IMR-90 (cell line): ENCODE measurements around the gene ZCCHC17. TPM values are rescaled to one million over a fixed set of nuclear protein-coding genes. Genes with fewer than 3 reads are reported as not detected.

Experiments used
- ATAC-seq: fragments of 200-7000 bp; cut with Tn5 transposase; 2 replicates; pipeline ENCODE4 v1.9.1; 2020; ENCODE audit warnings: low read depth, mild to moderate bottlenecking, moderate library complexity
- BruUV-seq: library from RNA; stranded (reverse); fragments of 400-500 nt; replicated peaks from 2 replicates; lab custom pipeline; 2021; lab: Mats Ljungman, UMichigan
- CTCF ChIA-PET: fragments of 300-600 bp; formaldehyde crosslinking; extraction: SDS; loops from one replicate; lab custom pipeline; 2021; ENCODE audit warnings: antibody characterized with exemption; lab: Yijun Ruan, JAX
- POLR2A ChIA-PET: fragments of 300-600 bp; sonication (Branson Sonifier 250); formaldehyde crosslinking; loops from one replicate; lab custom pipeline; 2022; ENCODE audit warnings: antibody characterized with exemption; ENCODE audit not compliant: unreplicated experiment; lab: Charles Lee
- DNase-seq: peaks from one replicate; pipeline ENCODE4 v3.0.0; 2013
- H2AFZ ChIP-seq: replicated peaks from 2 replicates; pipeline ENCODE3; 2013; ENCODE audit warnings: low read length, mild to moderate bottlenecking; ENCODE audit not compliant: poor library complexity
- H2AK5ac ChIP-seq: 2 replicates; pipeline ENCODE4 v1.6.1; 2013; ENCODE audit warnings: low read depth, low read length, inconsistent platforms
- H2AK9ac ChIP-seq: replicated peaks from 2 replicates; pipeline ENCODE3; 2013; ENCODE audit warnings: mild to moderate bottlenecking, low read depth, low read length, moderate library complexity; ENCODE audit not compliant: poor library complexity
- H2BK120ac ChIP-seq: 2 replicates; pipeline ENCODE4 v1.6.1; 2013; ENCODE audit warnings: low read depth, low read length, inconsistent platforms
- H2BK15ac ChIP-seq: 3 replicates; pipeline ENCODE4 v1.6.1; 2013; ENCODE audit warnings: low read depth, low read length, inconsistent platforms
- H2BK20ac ChIP-seq: 2 replicates; pipeline ENCODE4 v1.6.1; 2013; ENCODE audit warnings: low read depth, mild to moderate bottlenecking, inconsistent platforms, low read length, moderate library complexity
- H2BK5ac ChIP-seq: 2 replicates; pipeline ENCODE4 v1.6.1; 2013; ENCODE audit warnings: mild to moderate bottlenecking, low read depth, low read length, inconsistent platforms; ENCODE audit not compliant: poor library complexity, severe bottlenecking
- H3K14ac ChIP-seq: replicated peaks from 2 replicates; pipeline ENCODE4 v1.6.1; 2013; ENCODE audit warnings: low read depth, low read length, inconsistent platforms
- H3K18ac ChIP-seq: 2 replicates; pipeline ENCODE4 v1.6.1; 2013; ENCODE audit warnings: low read depth, low read length, control low read depth
- H3K23ac ChIP-seq: 2 replicates; pipeline ENCODE4 v1.6.1; 2013; ENCODE audit warnings: low read depth, low read length, inconsistent platforms
- H3K27ac ChIP-seq: 2 replicates; pipeline ENCODE4 v1.5.1; 2013; ENCODE audit warnings: mild to moderate bottlenecking, control low read depth, low read length; ENCODE audit not compliant: insufficient read depth
- H3K27me3 ChIP-seq: 2 replicates; pipeline ENCODE4 v1.6.1; 2013; ENCODE audit warnings: low read length; ENCODE audit not compliant: control insufficient read depth, insufficient read depth
- H3K36me3 ChIP-seq: 2 replicates; pipeline ENCODE4 v1.6.1; 2013; ENCODE audit warnings: low read length, mixed read lengths; ENCODE audit not compliant: control insufficient read depth, insufficient read depth
- H3K4ac ChIP-seq: 2 replicates; pipeline ENCODE4 v1.6.1; 2013; ENCODE audit warnings: low read depth, low read length, inconsistent platforms
- H3K4me1 ChIP-seq: 2 replicates; pipeline ENCODE4 v1.6.1; 2013; ENCODE audit warnings: low read length, mixed read lengths; ENCODE audit not compliant: control insufficient read depth, insufficient read depth
- H3K4me2 ChIP-seq: 2 replicates; pipeline ENCODE4 v1.6.1; 2013; ENCODE audit warnings: low read depth, mild to moderate bottlenecking, control low read depth, low read length, moderate library complexity
- H3K4me3 ChIP-seq: 2 replicates; pipeline ENCODE4 v1.5.1; 2013; ENCODE audit warnings: low read depth, mild to moderate bottlenecking, control low read depth, low read length, moderate library complexity; ENCODE audit not compliant: insufficient read depth
- H3K56ac ChIP-seq: 2 replicates; pipeline ENCODE4 v1.6.1; 2013; ENCODE audit warnings: low read length, inconsistent platforms; ENCODE audit not compliant: insufficient read depth; ENCODE audit errors: extremely low read depth
- H3K79me1 ChIP-seq, 2 experiments: 2 replicates each; pipeline ENCODE4 v1.6.1; 2013; ENCODE audit warnings: low read length in 2 of 2, inconsistent platforms in 1 of 2, low read depth in 1 of 2
- H3K9ac ChIP-seq: 2 replicates; pipeline ENCODE4 v1.6.1; 2013; ENCODE audit warnings: low read depth, low read length, control low read depth
- H3K9me1 ChIP-seq: 2 replicates; pipeline ENCODE4 v1.6.1; 2013; ENCODE audit warnings: low read length, inconsistent platforms; ENCODE audit not compliant: insufficient read depth
- H3K9me3 ChIP-seq: 2 replicates; pipeline ENCODE4 v1.6.1; 2013; ENCODE audit warnings: low read length; ENCODE audit not compliant: control insufficient read depth, insufficient read depth
- H4K20me1 ChIP-seq: 2 replicates; pipeline ENCODE4 v1.6.1; 2013; ENCODE audit warnings: low read length, inconsistent platforms; ENCODE audit not compliant: insufficient read depth
- H4K5ac ChIP-seq: 2 replicates; pipeline ENCODE4 v1.6.1; 2013; ENCODE audit warnings: mild to moderate bottlenecking, low read depth, low read length, control low read depth
- H4K8ac ChIP-seq, 2 experiments: 2 replicates each; pipeline ENCODE4 v1.6.1; 2013; ENCODE audit warnings: low read depth in 2 of 2, low read length in 2 of 2, control low read depth in 1 of 2, inconsistent platforms in 1 of 2
- H4K91ac ChIP-seq: 2 replicates; pipeline ENCODE4 v1.6.1; 2013; ENCODE audit warnings: low read depth, low read length, inconsistent platforms; ENCODE audit not compliant: insufficient read depth
- BHLHE40 ChIP-seq: fragments of 150-350 bp; IDR thresholded peaks from 2 replicates; pipeline ENCODE4 v1.6.1; 2016; ENCODE audit warnings: mild to moderate bottlenecking, low read depth, low read length
- CEBPB ChIP-seq: IDR thresholded peaks from 2 replicates; pipeline ENCODE4 v1.6.1; 2012; ENCODE audit warnings: low read depth, low read length, improper control_type of control experiment
- CHD1 ChIP-seq: IDR thresholded peaks from 2 replicates; pipeline ENCODE4 v1.6.1; 2012; ENCODE audit warnings: low read depth, low read length, improper control_type of control experiment
- CTCF ChIP-seq: conservative IDR thresholded peaks from 2 replicates; pipeline ENCODE4 v1.5.1; 2012; ENCODE audit warnings: mild to moderate bottlenecking, low read depth, low read length, improper control_type of control experiment
- ELK1 ChIP-seq: fragments of 150-350 bp; IDR thresholded peaks from 2 replicates; pipeline ENCODE4 v1.6.1; 2016; ENCODE audit warnings: low read depth, mild to moderate bottlenecking, low read length, moderate library complexity, borderline replicate concordance
- FOS ChIP-seq: fragments of 150-350 bp; IDR thresholded peaks from 2 replicates; pipeline ENCODE4 v1.6.1; 2016; ENCODE audit warnings: low read depth, low read length
- MAFK ChIP-seq: IDR thresholded peaks from 2 replicates; pipeline ENCODE4 v1.6.1; 2012; ENCODE audit warnings: low read depth, low read length, improper control_type of control experiment
- MXI1 ChIP-seq: IDR thresholded peaks from 2 replicates; pipeline ENCODE4 v1.6.1; 2012; ENCODE audit warnings: low read depth, mild to moderate bottlenecking, low read length, moderate library complexity, borderline replicate concordance
- NFE2L2 ChIP-seq: fragments of 150-350 bp; IDR thresholded peaks from 2 replicates; pipeline ENCODE4 v1.6.1; 2016; ENCODE audit warnings: low read depth, mild to moderate bottlenecking, low read length
- RAD21 ChIP-seq: IDR thresholded peaks from 2 replicates; pipeline ENCODE4 v1.6.1; 2012; ENCODE audit warnings: low read length, improper control_type of control experiment
- RCOR1 ChIP-seq: IDR thresholded peaks from 2 replicates; pipeline ENCODE4 v1.6.1; 2012; ENCODE audit warnings: mild to moderate bottlenecking, low read length, improper control_type of control experiment; ENCODE audit not compliant: insufficient replicate concordance
- RFX5 ChIP-seq: IDR thresholded peaks from 2 replicates; pipeline ENCODE4 v1.8.0; 2012; ENCODE audit warnings: low read depth, mild to moderate bottlenecking, low read length, moderate library complexity
- SMC3 ChIP-seq: fragments of 150-350 bp; IDR thresholded peaks from 2 replicates; pipeline ENCODE4 v1.6.1; 2016; ENCODE audit warnings: low read depth, mild to moderate bottlenecking, antibody characterized with exemption, low read length, moderate library complexity
- USF2 ChIP-seq: fragments of 150-350 bp; IDR thresholded peaks from 2 replicates; pipeline ENCODE4 v1.6.1; 2017; ENCODE audit warnings: mild to moderate bottlenecking, antibody characterized with exemption, low read length, low read depth
- WGBS, 2 experiments: methylation state at CpG; one replicate each; pipeline versions ENCODE4 v1.1.5 to v1.1.7; 2013; ENCODE audit warnings: missing lambda C conversion rate in 2 of 2; ENCODE audit not compliant: insufficient read length in 1 of 2; ENCODE audit errors: extremely low coverage in 2 of 2; 5-methylcytosine and 5-hydroxymethylcytosine counted together
- dilution Hi-C: fragments of 300-500 bp; cut with HindIII; formaldehyde crosslinking; loops from one replicate; pipeline ENCODE4 v1.14.3; 2018; ENCODE audit warnings: low sequenced_read_pairs; ENCODE audit not compliant: unreplicated experiment
- in situ Hi-C: fragments of 300-500 bp; cut with MboI; formaldehyde crosslinking; loops from 3 replicates; pipeline ENCODE4 v1.14.3; 2019; ENCODE audit warnings: low sequenced_read_pairs, inconsistent platforms, mixed read lengths
- intact Hi-C: fragments of 100-400 bp; cut with micrococcal nuclease; formaldehyde crosslinking; loops from 2 replicates; pipeline ENCODE4 v1.10.0; 2022
- polyA plus RNA-seq, 3 experiments: library from polyadenylated mRNA; depleted of rRNA; stranded (reverse); fragments of >200 nt; gene quantifications; 2 replicates each; pipeline ENCODE4 v1.2.3, GENCODE V29; 2012; ENCODE audit warnings: low replicate concordance in 1 of 3
- total RNA-seq: library from RNA; depleted of rRNA; stranded (reverse); fragments of >200 nt; gene quantifications from 2 replicates; pipeline ENCODE4 v1.2.3, GENCODE V29; 2012

Gene ZCCHC17
- total and polyA plus RNA-seq, 2 of the 4 experiments (the other 2 are of a cell fraction), result 48.4 to 48.9 TPM

GRCh38 chr1:31370021-31370420 is 73.2 kb downstream of the ZCCHC17 start:
- H3K18ac ChIP-seq, result no peak overlapping the region
- no peak overlapping the region for H3K4me2 ChIP-seq
- H2BK20ac ChIP-seq, result no peak overlapping the region
- H2AK5ac ChIP-seq, result no peak overlapping the region
- no peak for ATAC-seq
- H2BK15ac ChIP-seq, result no peak overlapping the region
- no peak overlapping the region for H3K14ac ChIP-seq
- peaks cover 4% of the 10 kb centered on the region; the same call in 1 of the 2 replicates for H3K9me1 ChIP-seq
- H4K20me1 ChIP-seq, result no peaks in the 10 kb centered on the region
- ChIA-PET CTCF (no interaction called here), POLR2A (no interaction called here)
- no peak overlapping the region for H2AFZ ChIP-seq
- peaks cover 7% of the 10 kb centered on the region for H3K4me1 ChIP-seq
- no peaks in the 10 kb centered on the region for H3K27me3 ChIP-seq
- no peak overlapping the region for H3K23ac ChIP-seq
- H3K9me3 ChIP-seq, result no peaks in the 10 kb centered on the region
- no peak overlapping the region for H3K4ac ChIP-seq
- H3K9ac ChIP-seq, result no peak overlapping the region
- no peak overlapping the region for H2AK9ac ChIP-seq
- no peak overlapping the region for H4K91ac ChIP-seq
- intact Hi-C loops, result no loop called here
- DNase-seq, result no peak
- in situ Hi-C loops, result no loop called here
- H3K56ac ChIP-seq, result no peak overlapping the region
- H2BK5ac ChIP-seq, result no peak overlapping the region
- peaks cover 8% of the 10 kb centered on the region; the same call in 1 of the 2 replicates for H3K36me3 ChIP-seq
- no TSS peak for BruUV-seq
- no peak overlapping the region for H4K5ac ChIP-seq
- no peak overlapping the region for H4K8ac ChIP-seq
- no peak overlapping the region for H3K4me3 ChIP-seq
- dilution Hi-C loops, result no loop called here
- H3K27ac ChIP-seq, result no peak overlapping the region
- H3K79me1 ChIP-seq, result no peaks in the 10 kb centered on the region
- WGBS, 2 experiments, result 86% methylated on average over 1 of the region's 2 CpGs; no CpG with 5 or more reads in 1 of the 2 experiments
- TF ChIP-seq ELK1, result no peak
- no peak for TF ChIP-seq RAD21
- TF ChIP-seq NFE2L2, result no peak
- TF ChIP-seq SMC3, result no peak
- no peak for TF ChIP-seq FOS
- no peak for TF ChIP-seq RFX5
- no peak for TF ChIP-seq BHLHE40
- TF ChIP-seq MAFK, result no peak
- TF ChIP-seq MXI1, result no peak
- TF ChIP-seq CTCF, result no peak
- TF ChIP-seq CHD1, result no peak
- TF ChIP-seq CEBPB, result no peak
- no peak for TF ChIP-seq RCOR1
- TF ChIP-seq USF2, result no peak
- H2BK120ac ChIP-seq, result no peak overlapping the region
